Calu3 (cell line): ENCODE measurements around the gene KDM5C. TPM values are rescaled to one million over a fixed set of nuclear protein-coding genes. Genes with fewer than 3 reads are reported as not detected.
"Not testable (repeated sequence)": the region's sequence is repeated elsewhere in the genome, so short reads cannot be mapped to it uniquely, and the experiment has no call there.

Experiments used
- BruUV-seq: library from RNA; stranded (reverse); fragments of 400-500 nt; replicated peaks from 2 replicates; lab custom pipeline; 2021; lab: Mats Ljungman, UMichigan
- CTCF ChIA-PET: fragments of 300-600 bp; sonication (Branson Sonifier 250); formaldehyde crosslinking; loops from one replicate; lab custom pipeline; 2022; ENCODE audit warnings: antibody characterized with exemption; lab: Charles Lee
- DNase-seq: peaks from one replicate; pipeline ENCODE4 v3.0.0; 2022
- H3K27ac Mint-ChIP-seq: one replicate; pipeline ENCODE4 v1.8.0; 2022; ENCODE audit warnings: mixed read lengths; ENCODE audit not compliant: unreplicated experiment
- H3K27me3 Mint-ChIP-seq: one replicate; pipeline ENCODE4 v1.8.0; 2022; ENCODE audit warnings: mixed read lengths; ENCODE audit not compliant: unreplicated experiment
- H3K36me3 Mint-ChIP-seq: one replicate; pipeline ENCODE4 v1.8.0; 2022; ENCODE audit warnings: mild to moderate bottlenecking, moderate library complexity, mixed read lengths; ENCODE audit not compliant: insufficient read depth, unreplicated experiment
- H3K4me1 Mint-ChIP-seq: one replicate; pipeline ENCODE4 v1.8.0; 2022; ENCODE audit warnings: mild to moderate bottlenecking, low read depth, mixed read lengths; ENCODE audit not compliant: unreplicated experiment
- H3K4me3 Mint-ChIP-seq: one replicate; pipeline ENCODE4 v1.8.0; 2022; ENCODE audit warnings: mild to moderate bottlenecking, low read depth, moderate library complexity, mixed read lengths; ENCODE audit not compliant: unreplicated experiment
- H3K9me3 Mint-ChIP-seq: one replicate; pipeline ENCODE4 v1.8.0; 2022; ENCODE audit warnings: low read depth, mixed read lengths; ENCODE audit not compliant: unreplicated experiment
- intact Hi-C: fragments of 100-400 bp; cut with micrococcal nuclease; formaldehyde crosslinking; loops from one replicate; pipeline ENCODE4 v1.10.0; 2022; ENCODE audit not compliant: unreplicated experiment
- total RNA-seq: library from RNA; stranded (reverse); gene quantifications from 2 replicates; pipeline ENCODE4 v1.2.3, GENCODE V29; 2022
- TF ChIP-seq, protein P1 (sequence below): fragments of 200-600 bp; IDR thresholded peaks from one replicate; pipeline ENCODE4 v1.8.0; 2022; ENCODE audit warnings: antibody characterized with exemption; ENCODE audit not compliant: unreplicated experiment

Gene KDM5C
- total RNA-seq, 1 experiment from 2014 or later: 98.4 TPM

DNA sequence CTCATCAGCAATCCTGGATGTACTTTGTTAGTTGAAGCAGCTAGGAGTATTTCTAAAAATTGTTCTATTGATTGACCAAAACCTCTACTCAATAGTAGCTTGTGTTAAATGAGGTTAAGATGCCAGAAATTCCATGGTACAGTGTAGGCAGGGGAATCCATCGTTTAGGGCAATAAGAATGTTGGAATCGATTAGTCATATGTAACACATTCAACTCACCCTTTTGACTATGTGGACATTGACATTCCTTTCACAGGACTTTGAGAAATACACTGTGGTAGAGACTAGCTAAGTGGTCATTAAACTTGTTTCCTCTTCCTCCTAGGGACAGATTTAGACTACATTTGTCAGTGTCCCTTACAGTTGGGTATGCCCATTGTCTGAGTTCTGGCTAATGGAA, 40.2 kb downstream of the KDM5C start:
- Mint-ChIP-seq H3K4me3 (no peak overlapping the region), H3K27me3 (no peaks in the 10 kb centered on the region), H3K27ac (no peak overlapping the region), H3K4me1 (peaks cover 9% of the 10 kb centered on the region), H3K9me3 (no peaks in the 10 kb centered on the region), H3K36me3 (peaks cover 6% of the 10 kb centered on the region)
- no TSS peak for BruUV-seq
- intact Hi-C loops: no loop called here
- CTCF ChIA-PET: interaction anchor here (0.6 kb wide), 1 partner anchor 891 kb away, joined by 8 read pairs; no protein-coding TSS in a partner anchor
- TF ChIP-seq, protein P1, sequence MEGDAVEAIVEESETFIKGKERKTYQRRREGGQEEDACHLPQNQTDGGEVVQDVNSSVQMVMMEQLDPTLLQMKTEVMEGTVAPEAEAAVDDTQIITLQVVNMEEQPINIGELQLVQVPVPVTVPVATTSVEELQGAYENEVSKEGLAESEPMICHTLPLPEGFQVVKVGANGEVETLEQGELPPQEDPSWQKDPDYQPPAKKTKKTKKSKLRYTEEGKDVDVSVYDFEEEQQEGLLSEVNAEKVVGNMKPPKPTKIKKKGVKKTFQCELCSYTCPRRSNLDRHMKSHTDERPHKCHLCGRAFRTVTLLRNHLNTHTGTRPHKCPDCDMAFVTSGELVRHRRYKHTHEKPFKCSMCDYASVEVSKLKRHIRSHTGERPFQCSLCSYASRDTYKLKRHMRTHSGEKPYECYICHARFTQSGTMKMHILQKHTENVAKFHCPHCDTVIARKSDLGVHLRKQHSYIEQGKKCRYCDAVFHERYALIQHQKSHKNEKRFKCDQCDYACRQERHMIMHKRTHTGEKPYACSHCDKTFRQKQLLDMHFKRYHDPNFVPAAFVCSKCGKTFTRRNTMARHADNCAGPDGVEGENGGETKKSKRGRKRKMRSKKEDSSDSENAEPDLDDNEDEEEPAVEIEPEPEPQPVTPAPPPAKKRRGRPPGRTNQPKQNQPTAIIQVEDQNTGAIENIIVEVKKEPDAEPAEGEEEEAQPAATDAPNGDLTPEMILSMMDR: no peak
- DNase-seq: no peak

- H3K27ac Mint-ChIP-seq: no peak overlapping the region
- H3K36me3 Mint-ChIP-seq: no peaks in the 10 kb centered on the region
- H3K9me3 Mint-ChIP-seq: peaks cover 4% of the 10 kb centered on the region
- DNase-seq: no peak
- H3K4me3 Mint-ChIP-seq: no peak overlapping the region
- TF ChIP-seq, protein P1: no peak
- H3K4me1 Mint-ChIP-seq: no peaks in the 10 kb centered on the region
- H3K27me3 Mint-ChIP-seq: no peaks in the 10 kb centered on the region
- no TSS peak for BruUV-seq
- CTCF ChIA-PET: no interaction called here
- intact Hi-C loops: no loop called here
Observed at GRCh38 chrX:53171356-53171755, 53.7 kb downstream of the KDM5C start.

- no peaks in the 10 kb centered on the region for H3K36me3 Mint-ChIP-seq
- TF ChIP-seq, protein P1: no peak
- DNase-seq: no peak
- intact Hi-C loops: no loop called here
- no peaks in the 10 kb centered on the region for H3K9me3 Mint-ChIP-seq
- no peaks in the 10 kb centered on the region for H3K4me1 Mint-ChIP-seq
- CTCF ChIA-PET: no interaction called here
- no peak overlapping the region for H3K27ac Mint-ChIP-seq
- no TSS peak for BruUV-seq
- H3K27me3 Mint-ChIP-seq: no peaks in the 10 kb centered on the region
- H3K4me3 Mint-ChIP-seq: no peak overlapping the region
Observed at GRCh38 chrX:53166103-53166502, 58.9 kb downstream of the KDM5C start.

GRCh38 chrX:53164566-53164965, 60.4 kb downstream of the KDM5C start:
- intact Hi-C loops: not testable (repeated sequence)

DNA sequence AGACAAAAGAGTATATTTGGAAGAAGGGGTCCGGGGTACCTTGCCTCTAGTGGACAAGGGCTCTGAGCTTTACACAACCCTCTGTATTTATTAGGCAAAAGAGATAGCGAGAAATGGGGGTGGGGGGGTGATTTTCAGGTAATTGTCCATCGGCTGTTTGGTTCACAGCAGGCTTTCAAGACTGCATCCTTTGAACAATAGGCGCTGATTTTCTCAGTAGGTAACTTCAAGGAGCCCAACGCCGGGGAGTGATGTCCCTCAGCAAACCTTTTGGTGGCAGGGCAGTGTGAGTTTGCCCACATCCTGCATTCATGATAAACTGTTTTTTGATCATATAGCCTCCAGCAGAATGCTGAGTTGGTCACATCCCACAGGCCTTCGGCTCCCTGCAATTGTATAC, 61.6 kb downstream of the KDM5C start:
- no peak for DNase-seq
- CTCF ChIA-PET: interaction anchor here (0.7 kb wide), 1 partner anchor 97 kb away, joined by 3 read pairs; no protein-coding TSS in a partner anchor
- intact Hi-C loops: no loop called here
- Mint-ChIP-seq H3K4me1 (no peaks in the 10 kb centered on the region), H3K36me3 (no peaks in the 10 kb centered on the region), H3K4me3 (no peak overlapping the region), H3K27me3 (no peaks in the 10 kb centered on the region), H3K9me3 (no peaks in the 10 kb centered on the region), H3K27ac (no peak overlapping the region)
- no TSS peak for BruUV-seq
- TF ChIP-seq, protein P1: no peak

More at GRCh38 chrX:53164566-53164965, 60.4 kb downstream of the KDM5C start:
- H3K36me3 Mint-ChIP-seq, DNase-seq, H3K27ac Mint-ChIP-seq, H3K27me3 Mint-ChIP-seq, H3K4me1 Mint-ChIP-seq, BruUV-seq, H3K4me3 Mint-ChIP-seq, H3K9me3 Mint-ChIP-seq: not testable (repeated sequence)
- CTCF ChIA-PET: interaction anchor here (0.6 kb wide), 1 partner anchor 1567 kb away, joined by 4 read pairs; no protein-coding TSS in a partner anchor
